Measurements from ENCODE around the gene WNT9B. TPM values are rescaled to one million over a fixed set of nuclear protein-coding genes. Genes with fewer than 3 reads are reported as not detected.

Gene WNT9B
- total RNA-seq, 1 donor from 2014 or later, result not detected

- DNase-seq (ENCODE audit: low spot score), result no peak
- ATAC-seq, result no peak
These were observed 2.6 kb downstream of the WNT9B start for GRCh38 chr17:46853896-46854444.

- DNase-seq (ENCODE audit: low spot score), result no peak
- ATAC-seq, result no peak
These were observed 3.1 kb downstream of the WNT9B start for GRCh38 chr17:46854515-46854914.

- no peak for ATAC-seq
- no peak for DNase-seq (ENCODE audit: low spot score)
These were observed 3.6 kb downstream of the WNT9B start for GRCh38 chr17:46854948-46855347.

- DNase-seq (ENCODE audit: low spot score) (no peak), ATAC-seq (no peak)
These were observed 6.2 kb downstream of the WNT9B start for GRCh38 chr17:46857600-46857999.

- ATAC-seq, result no peak
- no peak for DNase-seq (ENCODE audit: low spot score)
These were observed 8.6 kb downstream of the WNT9B start for GRCh38 chr17:46859996-46860395.

GRCh38 chr17:46862949-46863348 lies 11.6 kb downstream of the WNT9B start:
- no peak for DNase-seq (ENCODE audit: low spot score)
- ATAC-seq, result no peak

GRCh38 chr17:46863383-46864121 lies 12.2 kb downstream of the WNT9B start:
- ATAC-seq (no peak), DNase-seq (ENCODE audit: low spot score) (no peak)

- no peak for DNase-seq (ENCODE audit: low spot score)
- no peak for ATAC-seq
These were observed 13.7 kb downstream of the WNT9B start for GRCh38 chr17:46865100-46865499.

GRCh38 chr17:46866325-46866724 lies 14.9 kb downstream of the WNT9B start:
- DNase-seq (ENCODE audit: low spot score), result no peak
- no peak for ATAC-seq

- DNase-seq (ENCODE audit: low spot score) (no peak), ATAC-seq (no peak)
These were observed 15.4 kb downstream of the WNT9B start for GRCh38 chr17:46866747-46867146.

- DNase-seq (ENCODE audit: low spot score), result no peak
These were observed 17.4 kb downstream of the WNT9B start for GRCh38 chr17:46868689-46869187.

GRCh38 chr17:46869296-46869695 lies 17.9 kb downstream of the WNT9B start:
- ATAC-seq (no peak), DNase-seq (ENCODE audit: low spot score) (no peak)

More at GRCh38 chr17:46868689-46869187, 17.4 kb downstream of the WNT9B start:
- ATAC-seq, result no peak

- peak; percentile 93 for DNase-seq (ENCODE audit: low spot score)
- peak; percentile 92 for ATAC-seq
These were observed 18.8 kb downstream of the WNT9B start for GRCh38 chr17:46869975-46870803.

- ATAC-seq (no peak), DNase-seq (ENCODE audit: low spot score) (no peak)
These were observed 21.0 kb downstream of the WNT9B start for GRCh38 chr17:46872421-46872820.

- DNase-seq (ENCODE audit: low spot score) (no peak), ATAC-seq (no peak)
These were observed 22.7 kb downstream of the WNT9B start for GRCh38 chr17:46873941-46874645.

GRCh38 chr17:46874906-46875305 lies 23.5 kb downstream of the WNT9B start:
- ATAC-seq (no peak), DNase-seq (ENCODE audit: low spot score) (no peak)

GRCh38 chr17:46875849-46876352 lies 24.5 kb downstream of the WNT9B start:
- ATAC-seq (no peak), DNase-seq (ENCODE audit: low spot score) (no peak)

- ATAC-seq, result peak; percentile 97
These were observed 25.0 kb downstream of the WNT9B start for GRCh38 chr17:46876353-46876887.

GRCh38 chr17:46876926-46877325 lies 25.5 kb downstream of the WNT9B start:
- ATAC-seq (no peak), DNase-seq (ENCODE audit: low spot score) (no peak)

More at GRCh38 chr17:46876353-46876887, 25.0 kb downstream of the WNT9B start:
- DNase-seq (ENCODE audit: low spot score), result peak; percentile 81

- ATAC-seq, result no peak
- no peak for DNase-seq (ENCODE audit: low spot score)
These were observed 26.1 kb downstream of the WNT9B start for GRCh38 chr17:46877466-46877865.
